Mesothelial cell of epicardium (in vitro differentiated cells): ENCODE measurements around the gene C3orf20. TPM values are rescaled to one million over a fixed set of nuclear protein-coding genes. Genes with fewer than 3 reads are reported as not detected.

ENCODE experiments used
- DNase-seq, 2 experiments: peaks; one replicate each; pipeline ENCODE4 v3.0.0; 2021; ENCODE audit warnings: low spot score in 2 of 2; ENCODE audit not compliant: unreplicated experiment in 2 of 2
- H3K27ac Mint-ChIP-seq: 2 replicates; pipeline ENCODE4 v1.8.0; 2021; ENCODE audit warnings: mixed read lengths
- H3K27me3 Mint-ChIP-seq: 2 replicates; pipeline ENCODE4 v1.8.0; 2021; ENCODE audit warnings: low read depth, mixed read lengths
- H3K36me3 Mint-ChIP-seq: 2 replicates; pipeline ENCODE4 v1.8.0; 2021; ENCODE audit warnings: mixed read lengths
- H3K4me1 Mint-ChIP-seq: 2 replicates; pipeline ENCODE4 v1.8.0; 2021; ENCODE audit warnings: mixed read lengths
- H3K4me3 Mint-ChIP-seq: 2 replicates; pipeline ENCODE4 v1.8.0; 2021; ENCODE audit warnings: mild to moderate bottlenecking, moderate library complexity, mixed read lengths
- H3K9me3 Mint-ChIP-seq: 2 replicates; pipeline ENCODE4 v1.8.0; 2021; ENCODE audit warnings: mixed read lengths
- total RNA-seq: library from RNA; stranded (reverse); gene quantifications from 3 replicates; pipeline ENCODE4 v1.2.1, GENCODE V29; 2021
- TF ChIP-seq, protein P1 (sequence below): fragments of 200-600 bp; sonication (generic); IDR thresholded peaks from one replicate; pipeline ENCODE4 v1.5.0; 2021; ENCODE audit warnings: antibody characterized with exemption; ENCODE audit not compliant: unreplicated experiment

C3orf20 gene
- total RNA-seq, 1 donor from 2014 or later, result 0.13 TPM

DNA sequence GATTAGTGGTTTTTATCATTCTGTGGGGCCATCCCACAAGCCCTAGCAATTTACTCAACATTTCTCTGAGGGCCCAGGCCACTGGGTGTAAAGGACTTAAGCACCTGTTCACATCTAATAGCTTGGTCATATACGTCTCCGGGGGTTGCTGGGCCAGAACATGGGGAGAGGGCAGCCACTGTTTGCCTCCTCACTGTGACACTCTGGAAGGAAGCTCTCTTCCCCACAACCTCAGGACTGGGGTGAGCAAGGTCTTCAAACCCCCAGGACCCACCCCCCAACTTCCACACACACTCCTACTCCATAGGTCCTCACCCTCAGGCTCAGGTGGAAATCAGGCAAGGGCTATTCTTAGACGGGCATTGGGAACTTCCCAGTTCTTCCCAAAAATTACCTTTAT lies 28.9 kb downstream of the C3orf20 start:
- Mint-ChIP-seq H3K9me3 (peaks cover under 1% of the 10 kb centered on the region), H3K4me1 (no peaks in the 10 kb centered on the region), H3K4me3 (no peak overlapping the region), H3K36me3 (no peaks in the 10 kb centered on the region), H3K27ac (no peak overlapping the region), H3K27me3 (peaks cover 10% of the 10 kb centered on the region)
- TF ChIP-seq, protein P1, sequence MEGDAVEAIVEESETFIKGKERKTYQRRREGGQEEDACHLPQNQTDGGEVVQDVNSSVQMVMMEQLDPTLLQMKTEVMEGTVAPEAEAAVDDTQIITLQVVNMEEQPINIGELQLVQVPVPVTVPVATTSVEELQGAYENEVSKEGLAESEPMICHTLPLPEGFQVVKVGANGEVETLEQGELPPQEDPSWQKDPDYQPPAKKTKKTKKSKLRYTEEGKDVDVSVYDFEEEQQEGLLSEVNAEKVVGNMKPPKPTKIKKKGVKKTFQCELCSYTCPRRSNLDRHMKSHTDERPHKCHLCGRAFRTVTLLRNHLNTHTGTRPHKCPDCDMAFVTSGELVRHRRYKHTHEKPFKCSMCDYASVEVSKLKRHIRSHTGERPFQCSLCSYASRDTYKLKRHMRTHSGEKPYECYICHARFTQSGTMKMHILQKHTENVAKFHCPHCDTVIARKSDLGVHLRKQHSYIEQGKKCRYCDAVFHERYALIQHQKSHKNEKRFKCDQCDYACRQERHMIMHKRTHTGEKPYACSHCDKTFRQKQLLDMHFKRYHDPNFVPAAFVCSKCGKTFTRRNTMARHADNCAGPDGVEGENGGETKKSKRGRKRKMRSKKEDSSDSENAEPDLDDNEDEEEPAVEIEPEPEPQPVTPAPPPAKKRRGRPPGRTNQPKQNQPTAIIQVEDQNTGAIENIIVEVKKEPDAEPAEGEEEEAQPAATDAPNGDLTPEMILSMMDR, result no peak
- DNase-seq, result no peak

DNA sequence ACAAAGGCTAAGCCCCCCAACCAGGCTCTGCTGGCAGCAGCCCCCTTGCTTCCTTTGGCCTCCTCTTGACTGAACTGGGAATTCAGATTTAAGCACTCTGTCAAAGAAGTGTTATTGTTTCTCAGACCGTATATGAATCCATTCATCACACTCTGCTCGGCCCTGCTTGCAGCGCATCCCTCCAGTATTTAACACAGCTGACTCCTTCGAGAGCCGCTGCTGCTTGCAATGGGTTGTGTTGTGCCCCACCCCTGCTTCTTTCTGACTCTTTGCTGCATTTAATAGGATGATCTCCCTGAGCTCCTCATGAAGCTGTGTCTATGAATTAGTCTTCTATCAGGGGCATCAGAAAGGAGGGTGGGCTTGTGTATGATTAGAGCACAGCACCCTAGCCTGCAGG lies 31.2 kb downstream of the C3orf20 start:
- TF ChIP-seq, protein P1, result no peak
- no peak for DNase-seq
- H3K9me3 Mint-ChIP-seq, result peaks cover 19% of the 10 kb centered on the region
- H3K4me1 Mint-ChIP-seq, result no peaks in the 10 kb centered on the region
- H3K36me3 Mint-ChIP-seq, result no peaks in the 10 kb centered on the region
- peaks cover 17% of the 10 kb centered on the region for H3K27me3 Mint-ChIP-seq
- H3K27ac Mint-ChIP-seq, result no peak overlapping the region
- no peak overlapping the region for H3K4me3 Mint-ChIP-seq

DNA sequence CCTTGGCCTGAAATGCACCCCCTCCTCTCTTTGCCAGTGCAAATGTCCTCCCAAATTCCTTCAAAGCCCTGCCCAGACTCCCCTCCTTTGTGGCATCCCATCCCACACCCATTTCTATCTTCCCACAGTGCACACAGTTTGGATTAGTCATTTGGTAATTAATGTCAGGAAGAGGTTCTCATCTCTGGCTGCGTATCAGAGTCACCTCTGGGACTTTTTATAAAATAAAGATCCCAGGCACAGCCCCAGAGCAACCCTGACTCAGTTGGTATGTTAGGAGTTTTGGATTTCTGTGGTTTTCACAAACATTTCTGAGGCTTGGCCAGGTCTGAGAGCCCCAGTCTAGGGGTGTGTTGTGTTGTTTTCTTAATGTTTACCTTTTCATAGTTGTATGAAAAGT lies 41.6 kb downstream of the C3orf20 start:
- H3K27ac Mint-ChIP-seq, result no peak overlapping the region
- H3K4me3 Mint-ChIP-seq, result no peak overlapping the region
- peaks cover 60% of the 10 kb centered on the region for H3K27me3 Mint-ChIP-seq
- H3K9me3 Mint-ChIP-seq, result peaks cover 15% of the 10 kb centered on the region
- no peaks in the 10 kb centered on the region for H3K4me1 Mint-ChIP-seq
- TF ChIP-seq, protein P1, result no peak
- H3K36me3 Mint-ChIP-seq, result no peaks in the 10 kb centered on the region
- no peak for DNase-seq

DNA sequence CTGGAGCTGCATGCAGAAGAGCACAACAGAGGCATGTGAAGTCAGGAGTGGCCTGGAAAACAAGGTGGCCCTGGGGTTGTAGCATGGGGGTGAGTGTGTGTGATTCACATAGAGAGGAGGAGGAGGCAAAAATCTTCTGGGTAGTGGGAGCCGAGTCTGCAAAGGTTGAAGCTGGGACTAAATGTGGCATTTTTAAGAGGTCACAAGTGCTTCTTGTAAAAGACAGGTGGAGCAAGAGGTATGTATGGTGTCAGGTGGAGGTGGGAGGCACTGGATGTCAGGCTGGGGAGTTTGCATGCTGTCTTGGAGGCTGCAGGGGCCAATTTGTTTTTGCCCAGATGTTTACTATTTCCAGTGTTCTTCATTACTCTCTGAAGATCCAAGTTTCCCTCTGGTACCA lies 42.4 kb downstream of the C3orf20 start:
- DNase-seq, result no peak
- no peaks in the 10 kb centered on the region for H3K36me3 Mint-ChIP-seq

DNA sequence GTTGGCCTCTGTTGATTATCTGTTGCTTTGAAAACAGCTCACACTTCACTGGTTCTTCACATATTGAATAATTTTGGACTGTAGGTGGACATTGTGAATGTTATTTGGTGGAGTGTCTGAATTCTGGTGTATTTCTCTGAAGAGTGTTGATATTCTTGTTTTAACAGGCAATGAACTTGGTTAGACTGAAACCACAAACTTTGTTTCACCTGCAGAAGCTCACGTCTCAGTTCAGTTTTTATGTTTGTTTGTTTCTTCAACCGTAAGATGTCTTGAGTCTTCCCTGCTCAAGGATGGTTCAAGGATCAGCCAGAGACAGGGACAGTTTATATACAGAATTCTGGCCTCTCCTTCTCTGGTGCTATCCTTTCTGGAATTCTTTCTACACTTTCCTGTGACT lies 43.6 kb downstream of the C3orf20 start:
- Mint-ChIP-seq H3K27me3 (peaks cover 51% of the 10 kb centered on the region), H3K27ac (no peak overlapping the region), H3K4me1 (no peaks in the 10 kb centered on the region), H3K4me3 (no peak overlapping the region), H3K9me3 (no peaks in the 10 kb centered on the region), H3K36me3 (no peaks in the 10 kb centered on the region)
- TF ChIP-seq, protein P1, result no peak
- DNase-seq, result no peak

More for the DNA sequence above, 42.4 kb downstream of the C3orf20 start:
- peaks cover 11% of the 10 kb centered on the region for H3K9me3 Mint-ChIP-seq
- H3K4me3 Mint-ChIP-seq, result no peak overlapping the region
- no peaks in the 10 kb centered on the region for H3K4me1 Mint-ChIP-seq
- no peak overlapping the region for H3K27ac Mint-ChIP-seq
- H3K27me3 Mint-ChIP-seq, result peaks cover 58% of the 10 kb centered on the region
- TF ChIP-seq, protein P1, result no peak

DNA sequence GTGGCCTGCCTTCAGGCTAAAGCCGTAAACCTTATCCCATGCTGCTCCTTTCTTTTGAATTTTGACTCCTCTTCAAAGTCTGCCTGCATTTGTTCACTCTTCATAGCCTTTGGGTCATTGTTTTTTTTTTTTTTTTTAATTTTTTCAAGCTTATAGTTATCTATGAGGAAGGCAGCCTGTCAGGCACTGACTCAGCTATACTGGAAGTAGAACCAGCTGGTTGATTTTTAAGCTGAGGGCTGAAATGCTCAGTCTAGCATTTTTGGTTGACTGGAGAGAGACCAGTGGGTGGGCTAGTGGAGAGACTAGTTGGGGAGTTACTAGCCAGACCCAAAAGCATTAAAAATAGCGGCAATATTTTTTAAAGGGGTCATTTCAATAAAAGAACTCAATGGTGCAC lies 44.1 kb downstream of the C3orf20 start:
- Mint-ChIP-seq H3K9me3 (no peaks in the 10 kb centered on the region), H3K27ac (no peak overlapping the region), H3K4me1 (peaks cover under 1% of the 10 kb centered on the region), H3K4me3 (no peak overlapping the region), H3K36me3 (no peaks in the 10 kb centered on the region), H3K27me3 (peaks cover 48% of the 10 kb centered on the region)
- no peak for DNase-seq
- TF ChIP-seq, protein P1, result no peak
